Muscle of leg (tissue), 11 donors: ENCODE results near the gene COL10A1. TPM values are rescaled to one million over a fixed set of nuclear protein-coding genes. Genes with fewer than 3 reads are reported as not detected.

ENCODE experiments used
- DNase-seq: peaks from one replicate; pipeline ENCODE4 v3.0.0; 2013
- H3K27ac ChIP-seq: one replicate; pipeline ENCODE4 v1.5.1; 2013; ENCODE audit warnings: mild to moderate bottlenecking, low read length, control low read depth
- H3K27me3 ChIP-seq: one replicate; pipeline ENCODE4 v1.6.1; 2013; ENCODE audit warnings: low read length; ENCODE audit not compliant: control insufficient read depth, insufficient read depth
- H3K36me3 ChIP-seq: one replicate; pipeline ENCODE4 v1.6.1; 2013; ENCODE audit warnings: low read length; ENCODE audit not compliant: control insufficient read depth, insufficient read depth
- H3K4me1 ChIP-seq: one replicate; pipeline ENCODE4 v1.6.1; 2013; ENCODE audit warnings: low read length; ENCODE audit not compliant: control insufficient read depth, insufficient read depth
- H3K4me3 ChIP-seq: one replicate; pipeline ENCODE4 v1.5.1; 2013; ENCODE audit warnings: low read length, control low read depth
- H3K9me3 ChIP-seq: replicated peaks from 2 replicates; pipeline ENCODE4 v1.6.1; 2013; ENCODE audit warnings: low read depth, low read length; ENCODE audit not compliant: control insufficient read depth
- WGBS: methylation state at CpG from one replicate; pipeline ENCODE4 v1.1.5; 2013; ENCODE audit warnings: missing lambda C conversion rate; ENCODE audit not compliant: insufficient coverage; 5-methylcytosine and 5-hydroxymethylcytosine counted together
- polyA plus RNA-seq, 8 donors: library from polyadenylated mRNA; unstranded; fragments of 120-200 nt; gene quantifications; one replicate each; pipeline versions ENCODE4 v1.2.1 to v1.2.3, GENCODE V29; 2013; ENCODE audit warnings: inconsistent platforms in 1 of 8, low replicate concordance in 1 of 8; ENCODE audit not compliant: insufficient read length in 8 of 8, insufficient read depth in 1 of 8
- total RNA-seq: library from RNA; stranded (reverse); fragments of 120-200 nt; gene quantifications from one replicate; pipeline ENCODE4 v1.2.4, GENCODE V29; 2013

COL10A1 gene
- total and polyA plus RNA-seq, 9 donors: 0.16 to 1.9 (median 0.33) TPM

DNA sequence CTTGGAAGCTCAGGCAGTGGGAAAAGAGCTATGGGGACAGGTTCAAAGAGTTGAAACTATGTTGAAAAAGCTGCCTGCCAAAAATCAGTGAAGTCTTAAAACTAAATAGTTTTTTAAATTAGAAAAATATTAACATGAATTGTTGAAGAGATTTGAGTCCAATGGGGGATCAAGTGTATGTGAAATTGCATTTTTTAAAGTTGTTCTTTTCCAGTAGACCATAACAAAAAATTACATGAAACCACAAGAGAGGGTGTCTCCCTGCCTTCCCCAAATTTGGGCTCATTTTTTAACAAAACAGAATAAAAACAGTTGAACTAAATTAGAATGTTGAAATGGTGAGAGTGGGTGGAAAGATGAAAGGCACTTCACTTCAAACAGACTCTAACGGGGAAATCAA lies 31.5 kb upstream of the COL10A1 start:
- no peak for DNase-seq
- Histone ChIP-seq H3K4me3 (no peak overlapping the region), H3K4me1 (no peaks in the 10 kb centered on the region), H3K36me3 (no peaks in the 10 kb centered on the region), H3K27me3 (no peaks in the 10 kb centered on the region), H3K9me3 (no peaks in the 10 kb centered on the region), H3K27ac (no peak overlapping the region)
- no CpG with 5 or more reads among the region's 1 CpG for WGBS

DNA sequence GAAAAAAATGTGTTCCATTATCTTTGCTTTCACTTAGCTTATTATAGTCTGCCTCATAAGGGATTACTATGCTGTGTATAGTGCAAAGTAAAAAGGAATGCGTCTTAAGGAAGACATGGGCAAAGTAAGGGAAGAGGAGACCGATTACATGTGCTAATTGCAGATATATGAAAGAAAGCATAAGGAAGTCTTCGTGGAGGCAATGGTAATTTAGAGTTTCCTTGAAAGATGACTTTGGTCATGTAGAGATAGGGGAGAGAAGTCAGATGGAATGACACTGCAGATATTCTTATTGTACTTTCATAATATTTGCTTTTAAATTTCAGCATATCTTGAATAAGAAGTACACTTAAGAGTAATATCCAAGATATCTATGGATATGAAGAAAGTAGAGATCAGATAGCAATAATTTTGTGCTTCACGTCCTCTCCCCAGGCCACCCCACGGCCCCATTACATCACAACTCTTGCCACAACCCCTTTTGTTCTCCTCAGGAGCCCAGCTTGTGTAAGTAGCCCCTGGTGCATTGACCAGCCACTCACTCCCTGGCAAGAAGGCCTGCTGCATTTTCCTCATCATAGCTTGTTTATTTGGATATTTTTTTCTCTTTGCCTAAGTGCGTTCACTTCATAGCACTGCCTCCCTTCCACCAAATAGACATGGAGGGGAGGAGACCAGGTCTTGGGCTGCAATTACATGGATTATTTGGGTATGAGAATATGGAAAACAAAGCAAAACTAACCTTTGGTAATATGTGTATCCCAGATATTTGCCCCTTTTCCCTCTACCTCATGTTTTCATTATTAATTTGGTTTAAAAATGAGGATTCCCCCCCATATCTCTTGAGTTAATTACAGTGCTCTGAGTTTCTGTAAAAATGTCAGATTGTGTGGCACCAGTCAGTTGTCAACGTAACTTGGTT lies 30.7 kb upstream of the COL10A1 start:
- no peaks in the 10 kb centered on the region for H3K27me3 ChIP-seq
- no peaks in the 10 kb centered on the region for H3K9me3 ChIP-seq
- H3K4me3 ChIP-seq: no peak overlapping the region
- H3K4me1 ChIP-seq: no peaks in the 10 kb centered on the region
- H3K36me3 ChIP-seq: no peaks in the 10 kb centered on the region
- no peak overlapping the region for H3K27ac ChIP-seq
- DNase-seq: no peak
- 97% methylated on average over 3 of the region's 7 CpGs for WGBS

DNA sequence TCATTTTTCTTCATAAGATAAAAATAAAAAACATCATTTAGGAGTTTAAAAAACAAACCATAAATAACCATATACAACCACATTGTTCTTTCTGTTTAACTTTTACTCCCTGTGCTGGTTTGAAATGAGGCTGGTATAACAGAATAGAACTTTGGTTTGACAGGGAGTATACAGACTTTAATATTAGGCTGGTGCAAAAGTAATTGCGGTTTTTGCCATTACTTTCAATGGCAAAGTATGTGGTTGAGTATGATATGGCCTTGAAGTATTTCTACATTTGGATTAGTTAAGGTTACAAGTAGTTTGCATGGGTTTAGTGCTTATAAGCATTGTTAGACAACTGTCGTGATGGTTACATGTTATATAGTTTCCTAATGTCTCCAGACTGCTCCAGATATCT lies 29.0 kb upstream of the COL10A1 start:
- no peaks in the 10 kb centered on the region for H3K36me3 ChIP-seq
- 88% methylated on average over 1 of the region's 2 CpGs for WGBS
- no peaks in the 10 kb centered on the region for H3K4me1 ChIP-seq
- no peaks in the 10 kb centered on the region for H3K27me3 ChIP-seq
- DNase-seq: no peak
- H3K27ac ChIP-seq: no peak overlapping the region
- H3K4me3 ChIP-seq: no peak overlapping the region
- H3K9me3 ChIP-seq: no peaks in the 10 kb centered on the region

DNA sequence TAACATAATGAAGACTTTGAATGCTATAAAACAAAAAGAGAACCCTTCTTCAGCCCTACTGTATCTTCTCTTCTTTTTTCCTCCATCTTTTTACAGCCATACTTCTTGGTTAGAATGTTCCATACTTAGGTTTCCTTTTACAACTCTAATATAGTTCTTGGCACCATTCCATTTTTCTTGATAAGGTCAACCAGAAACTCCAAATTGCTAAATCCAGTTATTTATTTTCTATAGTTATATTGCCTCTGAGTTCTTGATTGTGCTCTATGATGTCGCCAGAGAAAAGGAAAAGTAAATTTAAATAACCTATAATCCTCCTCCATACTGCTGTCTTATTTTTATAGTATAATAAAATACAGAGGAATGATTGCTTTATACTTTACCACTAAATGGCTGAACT lies 26.7 kb upstream of the COL10A1 start:
- H3K9me3 ChIP-seq: no peaks in the 10 kb centered on the region
- no peaks in the 10 kb centered on the region for H3K27me3 ChIP-seq
- H3K27ac ChIP-seq: no peak overlapping the region
- H3K4me1 ChIP-seq: no peaks in the 10 kb centered on the region
- WGBS: no CpG with 5 or more reads among the region's 1 CpG
- H3K4me3 ChIP-seq: no peak overlapping the region
- H3K36me3 ChIP-seq: no peaks in the 10 kb centered on the region
- no peak for DNase-seq

DNA sequence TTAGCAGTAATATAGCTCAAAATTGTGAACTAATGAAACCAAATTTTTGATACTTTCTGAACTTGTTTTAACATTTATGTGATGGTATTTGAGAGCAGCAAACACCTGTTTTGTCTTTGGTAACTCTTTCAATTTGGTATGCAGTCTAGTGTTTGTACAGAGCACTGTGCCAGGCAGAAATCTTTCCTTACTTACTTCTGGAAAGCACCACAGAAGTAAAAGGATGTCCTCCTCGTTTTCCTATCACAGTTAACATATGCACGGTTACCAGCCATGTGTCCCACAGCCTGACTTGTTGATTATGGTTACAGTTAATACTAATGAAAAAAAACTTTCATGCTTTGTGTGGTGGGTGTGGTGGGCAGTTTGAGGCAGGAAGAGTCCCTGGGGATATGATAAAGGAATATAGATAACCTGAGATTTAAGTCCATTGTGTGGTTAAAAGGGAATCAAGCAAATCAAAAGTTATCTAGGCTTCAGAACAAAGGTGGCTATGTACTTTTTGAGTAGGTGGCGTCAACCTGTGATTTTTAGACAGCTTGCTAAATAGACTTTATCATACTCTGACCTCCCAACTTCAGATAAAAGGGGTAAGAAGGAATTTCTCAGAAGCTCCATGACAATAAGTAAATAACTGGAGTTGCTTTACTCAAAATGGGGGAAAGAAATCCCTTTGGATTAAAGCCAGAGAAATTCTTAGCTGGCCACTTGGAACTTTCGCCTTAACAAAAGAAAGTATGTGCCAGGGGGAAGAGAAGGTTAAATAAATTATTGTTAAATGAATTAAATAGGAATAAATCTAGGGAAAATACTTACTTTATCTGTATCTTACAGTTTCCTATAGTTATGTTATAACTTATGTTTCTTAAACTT lies 20.1 kb upstream of the COL10A1 start:
- Histone ChIP-seq H3K9me3 (no peaks in the 10 kb centered on the region), H3K4me3 (no peak overlapping the region), H3K27ac (no peak overlapping the region), H3K27me3 (no peaks in the 10 kb centered on the region), H3K4me1 (peaks cover 2% of the 10 kb centered on the region), H3K36me3 (no peaks in the 10 kb centered on the region)
- WGBS: no CpG with 5 or more reads among the region's 4 CpGs
- no peak for DNase-seq

DNA sequence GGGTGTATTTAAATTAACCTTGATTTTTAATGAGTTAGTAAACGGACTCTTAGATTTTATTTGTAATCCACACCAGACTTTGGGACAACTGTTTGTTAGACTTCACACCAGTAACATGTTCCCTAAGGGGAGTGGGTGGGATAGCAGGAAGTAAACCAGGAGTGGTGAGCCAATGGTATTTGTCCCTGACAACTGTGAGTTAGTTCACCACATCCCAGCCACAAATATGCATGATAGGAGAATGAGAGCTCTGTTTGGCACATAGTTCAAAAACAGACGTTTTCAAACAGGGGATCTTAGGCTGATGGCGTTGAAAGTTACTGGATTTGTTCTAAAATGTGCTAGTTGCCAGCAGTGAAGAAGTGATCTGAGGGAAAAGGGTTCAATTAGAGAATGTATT lies 18.7 kb upstream of the COL10A1 start:
- H3K4me1 ChIP-seq: peaks cover 2% of the 10 kb centered on the region
- H3K27ac ChIP-seq: no peak overlapping the region
- H3K4me3 ChIP-seq: no peak overlapping the region
- H3K36me3 ChIP-seq: no peaks in the 10 kb centered on the region
- 67% methylated on average over 1 of the region's 3 CpGs for WGBS
- peak; percentile 22 for DNase-seq
- no peaks in the 10 kb centered on the region for H3K9me3 ChIP-seq
- H3K27me3 ChIP-seq: no peaks in the 10 kb centered on the region

DNA sequence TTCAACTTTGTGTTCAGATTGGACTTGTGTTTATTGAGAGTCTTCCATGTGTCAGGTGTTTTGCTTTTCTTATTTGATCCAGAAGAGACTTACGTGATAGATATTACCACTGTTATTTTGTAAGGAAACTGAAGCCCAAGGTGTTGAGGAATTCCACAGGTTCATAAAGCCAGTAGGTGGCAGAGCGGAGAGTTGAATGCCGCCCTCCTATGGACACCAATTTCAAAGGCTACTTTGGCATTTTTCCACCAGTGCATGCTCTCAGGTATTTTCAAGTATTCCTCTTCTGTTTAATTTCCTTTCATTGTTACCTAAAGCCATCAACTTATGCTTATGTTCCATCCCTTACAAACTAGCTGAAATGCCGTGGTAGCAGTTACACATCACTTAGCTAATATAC lies 14.0 kb upstream of the COL10A1 start:
- DNase-seq: no peak
- no peak overlapping the region for H3K4me3 ChIP-seq
- 90% methylated on average over 4 of the region's 4 CpGs for WGBS
- H3K27me3 ChIP-seq: no peaks in the 10 kb centered on the region
- no peaks in the 10 kb centered on the region for H3K9me3 ChIP-seq
- H3K4me1 ChIP-seq: no peaks in the 10 kb centered on the region
- H3K36me3 ChIP-seq: no peaks in the 10 kb centered on the region
- H3K27ac ChIP-seq: no peak overlapping the region

DNA sequence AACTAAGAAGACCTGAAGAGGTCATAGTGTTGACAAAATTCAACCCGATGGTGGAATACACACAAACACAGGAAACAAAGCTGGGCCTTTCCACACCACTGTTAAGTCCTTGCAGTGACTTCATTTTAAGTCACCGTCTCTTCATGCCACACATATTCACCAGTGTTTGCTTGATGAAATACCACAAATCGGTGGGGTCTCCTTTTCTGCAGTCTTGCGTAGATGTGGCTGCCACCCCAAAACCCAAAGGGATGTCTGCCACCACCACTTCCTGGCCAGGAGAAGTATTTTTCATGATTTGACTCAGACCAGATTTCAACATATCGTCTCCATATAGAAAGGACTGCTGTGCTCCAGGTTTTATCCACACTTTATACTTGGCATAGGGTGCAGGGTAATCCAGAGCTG lies 11.0 kb upstream of the COL10A1 start:
- Histone ChIP-seq H3K9me3 (no peaks in the 10 kb centered on the region), H3K27me3 (no peaks in the 10 kb centered on the region), H3K4me1 (no peaks in the 10 kb centered on the region), H3K27ac (no peak overlapping the region), H3K36me3 (no peaks in the 10 kb centered on the region), H3K4me3 (no peak overlapping the region)
- WGBS: 94% methylated on average over 3 of the region's 5 CpGs
- DNase-seq: no peak

DNA sequence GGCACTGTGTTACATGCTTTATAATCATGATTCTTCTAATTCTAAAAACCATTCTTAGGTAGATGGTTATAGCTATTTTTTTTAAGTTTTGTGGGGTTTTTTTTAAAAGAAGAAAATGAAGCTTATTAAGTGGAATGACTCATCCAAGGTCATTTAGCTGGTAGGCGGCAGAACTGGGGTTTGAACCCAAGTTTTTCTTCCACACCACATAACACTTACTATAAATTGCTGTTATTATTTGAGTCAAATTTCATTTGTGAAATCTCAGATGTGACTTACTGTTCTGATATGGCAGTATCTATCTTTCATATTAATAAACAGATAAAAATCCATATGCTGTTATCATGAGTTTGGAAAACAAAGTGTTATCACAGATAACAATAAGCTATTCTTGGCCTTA lies 10.4 kb upstream of the COL10A1 start:
- no peaks in the 10 kb centered on the region for H3K27me3 ChIP-seq
- no peaks in the 10 kb centered on the region for H3K4me1 ChIP-seq
- H3K36me3 ChIP-seq: no peaks in the 10 kb centered on the region
- H3K27ac ChIP-seq: no peak overlapping the region
- H3K9me3 ChIP-seq: no peaks in the 10 kb centered on the region
- no CpG with 5 or more reads among the region's 1 CpG for WGBS
- H3K4me3 ChIP-seq: no peak overlapping the region
- DNase-seq: no peak

DNA sequence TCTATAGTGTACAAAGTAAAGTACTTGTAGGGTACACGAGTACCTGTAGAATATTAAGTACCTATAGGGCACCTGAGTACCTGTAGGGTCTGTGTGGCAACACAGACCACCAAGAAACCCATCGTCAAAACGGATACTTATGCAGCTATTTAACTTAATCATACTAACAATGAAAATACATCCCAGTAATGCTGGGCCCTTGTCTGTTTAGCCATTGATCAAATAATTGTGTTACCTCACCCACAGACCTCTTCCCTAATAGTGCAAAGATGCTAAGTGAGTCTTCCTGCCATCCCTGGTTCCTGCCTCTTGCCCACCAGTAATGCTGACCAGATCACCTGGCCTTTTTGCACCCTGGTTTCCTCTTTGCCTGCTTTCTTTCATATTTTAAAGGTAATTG lies 7.5 kb upstream of the COL10A1 start:
- 80% methylated on average over 1 of the region's 3 CpGs for WGBS
- no peaks in the 10 kb centered on the region for H3K27me3 ChIP-seq
- H3K4me1 ChIP-seq: no peaks in the 10 kb centered on the region
- H3K4me3 ChIP-seq: no peak overlapping the region
- no peak overlapping the region for H3K27ac ChIP-seq
- no peaks in the 10 kb centered on the region for H3K36me3 ChIP-seq
- H3K9me3 ChIP-seq: no peaks in the 10 kb centered on the region
- DNase-seq: no peak
